HG03159 (cell line): ENCODE measurements around the gene LCE1E.

Experiments
- ATAC-seq: cut with Tn5 transposase; IDR thresholded peaks from one replicate; pipeline ENCODE4 v1.9.1; 2021; ENCODE audit warnings: mild to moderate bottlenecking, moderate library complexity; ENCODE audit not compliant: unreplicated experiment

The LCE1E gene

GRCh38 chr1:152786077-152786476 lies at the start of gene LCE1E:
Gene LCE1E (plus strand): TSS chr1:152786257. CDS start chr1:152787300, 1,043 bp downstream.
- ATAC-seq, result no peak

GRCh38 chr1:152737997-152738396 lies 48.1 kb upstream of the LCE1E start:
- no peak for ATAC-seq

GRCh38 chr1:152739841-152740240 lies 46.2 kb upstream of the LCE1E start:
- ATAC-seq, result no peak

GRCh38 chr1:152741656-152742055 lies 44.4 kb upstream of the LCE1E start:
- ATAC-seq, result no peak

- ATAC-seq, result no peak
These were observed 42.5 kb upstream of the LCE1E start for GRCh38 chr1:152743371-152744145.

- ATAC-seq, result no peak
These were observed 40.8 kb upstream of the LCE1E start for GRCh38 chr1:152745289-152745704.

- no peak for ATAC-seq
These were observed 40.2 kb upstream of the LCE1E start for GRCh38 chr1:152745765-152746444.

- ATAC-seq, result no peak
These were observed 38.2 kb upstream of the LCE1E start for GRCh38 chr1:152747831-152748230.

- ATAC-seq, result no peak
These were observed 33.8 kb upstream of the LCE1E start for GRCh38 chr1:152752225-152752624.

GRCh38 chr1:152753586-152753985 lies 32.5 kb upstream of the LCE1E start:
- no peak for ATAC-seq

- ATAC-seq, result no peak
These were observed 29.2 kb upstream of the LCE1E start for GRCh38 chr1:152756872-152757271.

- no peak for ATAC-seq
These were observed 28.3 kb upstream of the LCE1E start, which contains the start of gene KPRP for GRCh38 chr1:152757747-152758146. Gene KPRP (plus strand): TSS chr1:152758025. CDS start chr1:152759589, 1,564 bp downstream.

- ATAC-seq, result no peak
These were observed 27.4 kb upstream of the LCE1E start for GRCh38 chr1:152758636-152759035.

- ATAC-seq, result no peak
These were observed 26.4 kb upstream of the LCE1E start for GRCh38 chr1:152759453-152760173.

- ATAC-seq, result no peak
These were observed 25.4 kb upstream of the LCE1E start for GRCh38 chr1:152760551-152761190.

GRCh38 chr1:152761609-152762213 lies 24.3 kb upstream of the LCE1E start:
- ATAC-seq, result no peak

GRCh38 chr1:152768847-152769533 lies 17.1 kb upstream of the LCE1E start:
- ATAC-seq, result no peak

GRCh38 chr1:152770411-152770810 lies 15.6 kb upstream of the LCE1E start:
- ATAC-seq, result no peak

- ATAC-seq, result no peak
These were observed 11.2 kb upstream of the LCE1E start, which contains the start of gene LCE1F for GRCh38 chr1:152774875-152775274. Gene LCE1F (plus strand): TSS chr1:152775140. CDS start chr1:152776372, 1,232 bp downstream.

GRCh38 chr1:152776361-152776760 lies 9.7 kb upstream of the LCE1E start:
- ATAC-seq, result no peak
